ENCODE data around the gene TDRD1. TPM values are rescaled to one million over a fixed set of nuclear protein-coding genes. Genes with fewer than 3 reads are reported as not detected.

TDRD1 gene
- polyA plus RNA-seq, 1 donor from 2014 or later = not detected

DNA sequence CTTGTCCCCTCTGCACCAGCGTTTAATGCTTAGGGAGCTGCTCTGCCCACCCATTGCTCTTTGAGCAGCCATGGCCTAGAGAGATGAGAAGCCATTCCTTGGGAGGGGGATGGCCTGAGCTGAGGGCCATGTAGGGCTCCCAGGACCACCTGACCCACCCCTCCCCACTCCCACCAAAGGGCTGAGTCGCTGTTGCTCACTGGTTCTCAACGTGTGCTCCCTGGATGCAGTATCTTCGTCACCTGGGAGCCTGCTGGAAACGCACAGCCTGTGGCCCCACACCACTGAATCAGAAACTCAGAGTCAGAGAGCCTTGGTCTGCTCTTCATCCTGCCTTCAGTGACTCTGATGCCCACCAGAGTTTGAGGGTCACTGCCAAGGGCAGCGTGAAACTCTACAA, 96.9 kb downstream of the TDRD1 start:
- H3K36me3 ChIP-seq (ENCODE audit: insufficient read depth, low read length) = no peaks in the 10 kb centered on the region
- H3K4me3 ChIP-seq (ENCODE audit: low read length) = no peak overlapping the region
- no peaks in the 10 kb centered on the region for H3K9me2 ChIP-seq (ENCODE audit: insufficient read depth, low read length)
- TF ChIP-seq TAF1 (IDR thresholded peaks at IDR 0.05; ENCODE audit: low read depth) (no peak), MXI1 (conservative IDR thresholded peaks at IDR 0.05; ENCODE audit: poor library complexity, severe bottlenecking) (no peak), POLR2AphosphoS5 (IDR thresholded peaks at IDR 0.05) (no peak), SMC3 (conservative IDR thresholded peaks at IDR 0.05; ENCODE audit: poor library complexity) (no peak), RAD21 (conservative IDR thresholded peaks at IDR 0.05) (no peak), EZH2 (IDR thresholded peaks at IDR 0.05; ENCODE audit: borderline replicate concordance, insufficient read depth, low read length, poor library complexity, severe bottlenecking) (no peak), EP300 (conservative IDR thresholded peaks at IDR 0.05; ENCODE audit: poor library complexity, severe bottlenecking) (no peak)
- TF ChIP-seq, protein P1, sequence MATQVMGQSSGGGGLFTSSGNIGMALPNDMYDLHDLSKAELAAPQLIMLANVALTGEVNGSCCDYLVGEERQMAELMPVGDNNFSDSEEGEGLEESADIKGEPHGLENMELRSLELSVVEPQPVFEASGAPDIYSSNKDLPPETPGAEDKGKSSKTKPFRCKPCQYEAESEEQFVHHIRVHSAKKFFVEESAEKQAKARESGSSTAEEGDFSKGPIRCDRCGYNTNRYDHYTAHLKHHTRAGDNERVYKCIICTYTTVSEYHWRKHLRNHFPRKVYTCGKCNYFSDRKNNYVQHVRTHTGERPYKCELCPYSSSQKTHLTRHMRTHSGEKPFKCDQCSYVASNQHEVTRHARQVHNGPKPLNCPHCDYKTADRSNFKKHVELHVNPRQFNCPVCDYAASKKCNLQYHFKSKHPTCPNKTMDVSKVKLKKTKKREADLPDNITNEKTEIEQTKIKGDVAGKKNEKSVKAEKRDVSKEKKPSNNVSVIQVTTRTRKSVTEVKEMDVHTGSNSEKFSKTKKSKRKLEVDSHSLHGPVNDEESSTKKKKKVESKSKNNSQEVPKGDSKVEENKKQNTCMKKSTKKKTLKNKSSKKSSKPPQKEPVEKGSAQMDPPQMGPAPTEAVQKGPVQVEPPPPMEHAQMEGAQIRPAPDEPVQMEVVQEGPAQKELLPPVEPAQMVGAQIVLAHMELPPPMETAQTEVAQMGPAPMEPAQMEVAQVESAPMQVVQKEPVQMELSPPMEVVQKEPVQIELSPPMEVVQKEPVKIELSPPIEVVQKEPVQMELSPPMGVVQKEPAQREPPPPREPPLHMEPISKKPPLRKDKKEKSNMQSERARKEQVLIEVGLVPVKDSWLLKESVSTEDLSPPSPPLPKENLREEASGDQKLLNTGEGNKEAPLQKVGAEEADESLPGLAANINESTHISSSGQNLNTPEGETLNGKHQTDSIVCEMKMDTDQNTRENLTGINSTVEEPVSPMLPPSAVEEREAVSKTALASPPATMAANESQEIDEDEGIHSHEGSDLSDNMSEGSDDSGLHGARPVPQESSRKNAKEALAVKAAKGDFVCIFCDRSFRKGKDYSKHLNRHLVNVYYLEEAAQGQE (IDR thresholded peaks at IDR 0.05; ENCODE audit: borderline replicate concordance) = no peak
- TF ChIP-seq, protein P2, sequence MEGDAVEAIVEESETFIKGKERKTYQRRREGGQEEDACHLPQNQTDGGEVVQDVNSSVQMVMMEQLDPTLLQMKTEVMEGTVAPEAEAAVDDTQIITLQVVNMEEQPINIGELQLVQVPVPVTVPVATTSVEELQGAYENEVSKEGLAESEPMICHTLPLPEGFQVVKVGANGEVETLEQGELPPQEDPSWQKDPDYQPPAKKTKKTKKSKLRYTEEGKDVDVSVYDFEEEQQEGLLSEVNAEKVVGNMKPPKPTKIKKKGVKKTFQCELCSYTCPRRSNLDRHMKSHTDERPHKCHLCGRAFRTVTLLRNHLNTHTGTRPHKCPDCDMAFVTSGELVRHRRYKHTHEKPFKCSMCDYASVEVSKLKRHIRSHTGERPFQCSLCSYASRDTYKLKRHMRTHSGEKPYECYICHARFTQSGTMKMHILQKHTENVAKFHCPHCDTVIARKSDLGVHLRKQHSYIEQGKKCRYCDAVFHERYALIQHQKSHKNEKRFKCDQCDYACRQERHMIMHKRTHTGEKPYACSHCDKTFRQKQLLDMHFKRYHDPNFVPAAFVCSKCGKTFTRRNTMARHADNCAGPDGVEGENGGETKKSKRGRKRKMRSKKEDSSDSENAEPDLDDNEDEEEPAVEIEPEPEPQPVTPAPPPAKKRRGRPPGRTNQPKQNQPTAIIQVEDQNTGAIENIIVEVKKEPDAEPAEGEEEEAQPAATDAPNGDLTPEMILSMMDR (IDR thresholded peaks at IDR 0.05; ENCODE audit: poor library complexity, severe bottlenecking) = no peak
- H3K4me2 ChIP-seq (ENCODE audit: low read length) = no peak overlapping the region
- no peaks in the 10 kb centered on the region for H3F3A ChIP-seq (ENCODE audit: insufficient read depth, low read length, poor library complexity, severe bottlenecking)
- H3K9ac ChIP-seq (ENCODE audit: low read length) = no peak overlapping the region
- H3K27me3 ChIP-seq (ENCODE audit: insufficient read depth, low read depth, low read length) = no peaks in the 10 kb centered on the region
- no peak overlapping the region for H2AFZ ChIP-seq (ENCODE audit: low read depth, low read length)
- H3K27ac ChIP-seq (ENCODE audit: low read length) = no peak overlapping the region
- no peaks in the 10 kb centered on the region for H3K9me3 ChIP-seq (ENCODE audit: low read length)
- no peaks in the 10 kb centered on the region for H3K79me2 ChIP-seq (replicated peaks; ENCODE audit: insufficient read depth, low read length)
- no peaks in the 10 kb centered on the region for H4K20me1 ChIP-seq (ENCODE audit: insufficient read depth)

DNA sequence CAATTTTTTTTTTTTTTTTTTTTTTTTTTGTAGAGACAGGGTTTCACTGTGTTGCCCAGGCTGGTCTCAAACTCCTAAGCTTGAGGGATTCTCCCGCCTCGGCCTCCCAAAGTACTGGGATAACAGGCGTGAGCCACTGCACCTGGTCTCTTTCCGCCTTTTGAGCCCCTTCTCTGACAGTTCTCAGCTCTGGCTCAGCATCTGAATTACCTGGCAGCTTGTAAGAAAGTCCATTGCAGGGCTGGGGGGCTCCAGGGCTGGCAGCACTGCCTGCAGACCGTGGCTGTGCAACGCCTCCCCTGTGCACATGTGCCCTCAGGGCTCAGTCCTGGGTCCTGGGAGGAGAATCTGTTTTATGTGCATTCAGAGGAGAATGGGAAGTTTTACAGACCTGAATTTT, 97.5 kb downstream of the TDRD1 start:
- H3K9ac ChIP-seq (ENCODE audit: low read length) = no peak overlapping the region
- no peaks in the 10 kb centered on the region for H4K20me1 ChIP-seq (ENCODE audit: insufficient read depth)
- H3F3A ChIP-seq (ENCODE audit: insufficient read depth, low read length, poor library complexity, severe bottlenecking) = no peaks in the 10 kb centered on the region
- no peaks in the 10 kb centered on the region for H3K79me2 ChIP-seq (replicated peaks; ENCODE audit: insufficient read depth, low read length)
- no peak overlapping the region for H3K4me3 ChIP-seq (ENCODE audit: low read length)
- no peak for TF ChIP-seq EZH2 (IDR thresholded peaks at IDR 0.05; ENCODE audit: borderline replicate concordance, insufficient read depth, low read length, poor library complexity, severe bottlenecking)
- no peak for TF ChIP-seq POLR2AphosphoS5 (IDR thresholded peaks at IDR 0.05)
- TF ChIP-seq EP300 (conservative IDR thresholded peaks at IDR 0.05; ENCODE audit: poor library complexity, severe bottlenecking) = no peak
- TF ChIP-seq, protein P1 (IDR thresholded peaks at IDR 0.05; ENCODE audit: borderline replicate concordance) = no peak
- TF ChIP-seq RAD21 (conservative IDR thresholded peaks at IDR 0.05) = no peak
- TF ChIP-seq, protein P2 (IDR thresholded peaks at IDR 0.05; ENCODE audit: poor library complexity, severe bottlenecking) = no peak
- TF ChIP-seq TAF1 (IDR thresholded peaks at IDR 0.05; ENCODE audit: low read depth) = no peak
- TF ChIP-seq SMC3 (conservative IDR thresholded peaks at IDR 0.05; ENCODE audit: poor library complexity) = no peak
- no peak for TF ChIP-seq MXI1 (conservative IDR thresholded peaks at IDR 0.05; ENCODE audit: poor library complexity, severe bottlenecking)
- H3K27me3 ChIP-seq (ENCODE audit: insufficient read depth, low read depth, low read length) = no peaks in the 10 kb centered on the region
- no peak overlapping the region for H3K4me2 ChIP-seq (ENCODE audit: low read length)
- no peak overlapping the region for H3K27ac ChIP-seq (ENCODE audit: low read length)
- H3K36me3 ChIP-seq (ENCODE audit: insufficient read depth, low read length) = no peaks in the 10 kb centered on the region
- no peaks in the 10 kb centered on the region for H3K9me2 ChIP-seq (ENCODE audit: insufficient read depth, low read length)
- H2AFZ ChIP-seq (ENCODE audit: low read depth, low read length) = no peak overlapping the region
- H3K9me3 ChIP-seq (ENCODE audit: low read length) = no peaks in the 10 kb centered on the region
